SK-N-SH (cell line): ENCODE data around the gene CYBRD1. TPM values are rescaled to one million over a fixed set of nuclear protein-coding genes. Genes with fewer than 3 reads are reported as not detected.

ENCODE experiments used
- CTCF ChIA-PET: fragments of 300-600, 350-600 bp; formaldehyde crosslinking; extraction: SDS; loops from one replicate; lab custom pipeline; 2021; lab: Yijun Ruan, JAX
- POLR2A ChIA-PET: fragments of 350-600 bp; sonication (Branson Sonifier 250); formaldehyde crosslinking; extraction: SDS; loops from one replicate; lab custom pipeline; 2020; ENCODE audit warnings: antibody characterized with exemption, inconsistent platforms; lab: Yijun Ruan, JAX
- DNase-seq: peaks from one replicate; pipeline ENCODE4 v3.0.0; 2012
- H2AFZ ChIP-seq: fragments of 200-600 bp; sonication (generic); 2 replicates; pipeline ENCODE4 v1.8.1; 2016; ENCODE audit warnings: antibody characterized with exemption, mild to moderate bottlenecking, low read depth
- H3F3A ChIP-seq: fragments of 200-600 bp; sonication (generic); replicated peaks from 2 replicates; pipeline ENCODE3; 2016; ENCODE audit warnings: antibody characterized with exemption, mild to moderate bottlenecking; ENCODE audit not compliant: insufficient read depth
- H3K27ac ChIP-seq, 2 experiments: fragments of 200-500 bp in 1 of 2; fragments of 200-600 bp in 1 of 2; sonication (Bioruptor generic) in 1 of 2; sonication (generic), shearing (Covaris generic) in 1 of 2; 2 replicates each; pipeline versions ENCODE4 v1.5.1 to v1.6.1; 2014 to 2016; ENCODE audit warnings: low read depth in 2 of 2, inconsistent platforms in 1 of 2, low read length in 1 of 2, mild to moderate bottlenecking in 1 of 2, mixed read lengths in 1 of 2
- H3K27me3 ChIP-seq: fragments of 200-600 bp; sonication (generic), shearing (Covaris generic); 2 replicates; pipeline ENCODE4 v1.6.1; 2016; ENCODE audit warnings: mixed run types; ENCODE audit not compliant: insufficient read depth
- H3K36me3 ChIP-seq, 2 experiments: fragments of 200-500 bp in 1 of 2; fragments of 200-600 bp in 1 of 2; sonication (Bioruptor generic) in 1 of 2; sonication (generic) in 1 of 2; replicated peaks in 1 of 2; 2 replicates each; pipeline versions ENCODE3 to v1.5.1; 2014 to 2016; ENCODE audit warnings: low read length in 1 of 2, mild to moderate bottlenecking in 1 of 2; ENCODE audit not compliant: insufficient read depth in 2 of 2, control insufficient read depth in 1 of 2
- H3K4me1 ChIP-seq, 2 experiments: fragments of 200-500 bp in 1 of 2; fragments of 200-600 bp in 1 of 2; sonication (Bioruptor generic) in 1 of 2; sonication (generic), shearing (Covaris generic) in 1 of 2; 2 replicates each; pipeline versions ENCODE4 v1.5.1 to v1.6.1; 2014 to 2016; ENCODE audit warnings: low read depth in 1 of 2, low read length in 1 of 2, mixed run types in 1 of 2; ENCODE audit not compliant: insufficient read depth in 2 of 2, control insufficient read depth in 1 of 2
- H3K4me2 ChIP-seq: fragments of 200-600 bp; sonication (generic), shearing (Covaris generic); 2 replicates; pipeline ENCODE4 v1.6.1; 2017; ENCODE audit warnings: mixed run types
- H3K4me3 ChIP-seq, 2 experiments: fragments of 200-500 bp in 1 of 2; fragments of 200-600 bp in 1 of 2; sonication (Bioruptor generic) in 1 of 2; sonication (generic), shearing (Covaris generic) in 1 of 2; 2 replicates each; pipeline versions ENCODE4 v1.5.1 to v1.8.1; 2014 to 2016; ENCODE audit warnings: low read depth in 2 of 2, inconsistent platforms in 1 of 2, low read length in 1 of 2, mild to moderate bottlenecking in 1 of 2, mixed read lengths in 1 of 2, moderate library complexity in 1 of 2
- H3K79me2 ChIP-seq: fragments of 200-600 bp; sonication (generic); 2 replicates; pipeline ENCODE4 v1.8.1; 2017; ENCODE audit warnings: mild to moderate bottlenecking; ENCODE audit not compliant: insufficient read depth
- H3K9ac ChIP-seq: fragments of 200-600 bp; sonication (generic); 2 replicates; pipeline ENCODE4 v1.6.1; 2017; ENCODE audit warnings: mixed run types
- H3K9me2 ChIP-seq: fragments of 200-600 bp; sonication (generic); 2 replicates; pipeline ENCODE4 v1.6.1; 2017; ENCODE audit warnings: mixed run types
- H3K9me3 ChIP-seq: fragments of 200-600 bp; sonication (generic); 2 replicates; pipeline ENCODE4 v1.6.1; 2017; ENCODE audit warnings: mixed run types, mild to moderate bottlenecking, moderate library complexity
- H4K20me1 ChIP-seq: fragments of 200-600 bp; sonication (generic); 2 replicates; pipeline ENCODE4 v1.6.1; 2017; ENCODE audit warnings: mild to moderate bottlenecking, mixed run types; ENCODE audit not compliant: insufficient read depth
- EP300 ChIP-seq, 2 experiments: IDR thresholded peaks; 2 replicates each; pipeline versions ENCODE4 v1.4.0 to v1.6.1; 2012; ENCODE audit warnings: borderline replicate concordance in 1 of 2, low read depth in 1 of 2, low read length in 1 of 2
- FOSL2 ChIP-seq: IDR thresholded peaks from 2 replicates; pipeline ENCODE4 v1.4.0; 2012; ENCODE audit warnings: low read depth, mild to moderate bottlenecking, moderate library complexity, borderline replicate concordance
- MAX ChIP-seq: IDR thresholded peaks from 2 replicates; pipeline ENCODE4 v1.4.0; 2012; ENCODE audit warnings: low read depth
- MEF2A ChIP-seq: IDR thresholded peaks from 2 replicates; pipeline ENCODE4 v1.4.0; 2012; ENCODE audit warnings: low read depth, borderline replicate concordance
- MXI1 ChIP-seq: IDR thresholded peaks from 2 replicates; pipeline ENCODE4 v1.6.1; 2012; ENCODE audit warnings: mild to moderate bottlenecking, low read depth, low read length, improper control_type of control experiment
- NRF1 ChIP-seq: IDR thresholded peaks from 2 replicates; pipeline ENCODE4 v1.6.1; 2012; ENCODE audit warnings: low read depth, mild to moderate bottlenecking, low read length
- RCOR1 ChIP-seq: fragments of 150-350 bp; IDR thresholded peaks from 2 replicates; pipeline ENCODE4 v1.6.1; 2017; ENCODE audit warnings: antibody characterized with exemption, low read length
- SMC3 ChIP-seq: IDR thresholded peaks from 2 replicates; pipeline ENCODE4 v1.6.1; 2012; ENCODE audit warnings: low read depth, low read length, improper control_type of control experiment
- TAF1 ChIP-seq: IDR thresholded peaks from 2 replicates; pipeline ENCODE4 v1.6.1; 2012; ENCODE audit warnings: low read depth, mild to moderate bottlenecking, low read length, moderate library complexity, borderline replicate concordance
- WGBS: methylation state at CpG from one replicate; pipeline ENCODE4 v1.1.6; 2017; ENCODE audit warnings: low lambda C conversion rate; 5-methylcytosine and 5-hydroxymethylcytosine counted together
- polyA plus RNA-seq, 3 experiments: library from polyadenylated mRNA; depleted of rRNA; stranded (reverse); fragments of >200 nt; gene quantifications; 2 replicates each; pipeline ENCODE4 v1.2.3, GENCODE V29; 2012
- TF ChIP-seq, protein P1 (sequence below): fragments of 200-600 bp; sonication (generic); IDR thresholded peaks from 2 replicates; pipeline ENCODE4 v1.6.1; 2017; ENCODE audit warnings: antibody characterized with exemption, mild to moderate bottlenecking, moderate library complexity

The CYBRD1 gene
- polyA plus RNA-seq, 1 of the 3 experiments (the other 2 are of a cell fraction), result 21.1 TPM

GRCh38 chr2:171524018-171524401, 1.7 kb downstream of the CYBRD1 start:
- peak overlapping the region; percentile 90 for H2AFZ ChIP-seq
- DNase-seq, result no peak
- 68% methylated on average over 6 of the region's 6 CpGs for WGBS

DNA sequence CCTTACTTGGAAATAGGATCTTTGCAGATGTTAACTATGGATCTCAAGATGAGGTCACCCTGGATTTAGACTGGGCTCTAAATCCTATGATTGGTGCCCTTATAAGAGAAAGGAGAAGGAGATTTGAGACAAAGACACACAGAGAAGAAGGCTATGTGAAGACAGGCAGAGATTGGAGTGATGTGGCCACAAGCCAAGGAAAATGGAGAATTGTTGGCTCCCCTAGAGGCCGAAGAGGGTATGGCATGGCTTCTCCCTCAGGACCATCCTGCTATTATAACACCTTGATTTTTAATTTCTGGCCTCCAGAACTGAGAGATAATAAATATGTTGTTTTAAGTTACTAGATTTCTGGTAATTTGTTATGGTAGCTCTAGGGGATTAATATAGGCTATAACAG, 7.6 kb downstream of the CYBRD1 start:
- CTCF ChIA-PET, result interaction anchor here (0.9 to 1.5 kb wide), 5 partner anchors 8 to 262 kb away, joined by 3 to 5 read pairs (median 3); partner anchors contain the start of gene CYBRD1
- no peaks in the 10 kb centered on the region for H3K36me3 ChIP-seq
- no peak overlapping the region for H3K4me2 ChIP-seq
- no peak for TF ChIP-seq NRF1
- TF ChIP-seq EP300 (IDR thresholded peaks at IDR 0.05; ENCODE audit: borderline replicate concordance in 1 of 2, low read depth in 1 of 2, low read length in 1 of 2), result no peak
- no peak for TF ChIP-seq SMC3
- TF ChIP-seq FOSL2, result no peak
- TF ChIP-seq MXI1, result no peak
- TF ChIP-seq RCOR1, result no peak
- TF ChIP-seq MEF2A, result no peak
- TF ChIP-seq, protein P1, sequence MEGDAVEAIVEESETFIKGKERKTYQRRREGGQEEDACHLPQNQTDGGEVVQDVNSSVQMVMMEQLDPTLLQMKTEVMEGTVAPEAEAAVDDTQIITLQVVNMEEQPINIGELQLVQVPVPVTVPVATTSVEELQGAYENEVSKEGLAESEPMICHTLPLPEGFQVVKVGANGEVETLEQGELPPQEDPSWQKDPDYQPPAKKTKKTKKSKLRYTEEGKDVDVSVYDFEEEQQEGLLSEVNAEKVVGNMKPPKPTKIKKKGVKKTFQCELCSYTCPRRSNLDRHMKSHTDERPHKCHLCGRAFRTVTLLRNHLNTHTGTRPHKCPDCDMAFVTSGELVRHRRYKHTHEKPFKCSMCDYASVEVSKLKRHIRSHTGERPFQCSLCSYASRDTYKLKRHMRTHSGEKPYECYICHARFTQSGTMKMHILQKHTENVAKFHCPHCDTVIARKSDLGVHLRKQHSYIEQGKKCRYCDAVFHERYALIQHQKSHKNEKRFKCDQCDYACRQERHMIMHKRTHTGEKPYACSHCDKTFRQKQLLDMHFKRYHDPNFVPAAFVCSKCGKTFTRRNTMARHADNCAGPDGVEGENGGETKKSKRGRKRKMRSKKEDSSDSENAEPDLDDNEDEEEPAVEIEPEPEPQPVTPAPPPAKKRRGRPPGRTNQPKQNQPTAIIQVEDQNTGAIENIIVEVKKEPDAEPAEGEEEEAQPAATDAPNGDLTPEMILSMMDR, result peak; percentile 65
- no peaks in the 10 kb centered on the region for H4K20me1 ChIP-seq
- DNase-seq, result no peak
- no peak overlapping the region for H2AFZ ChIP-seq
- peaks cover 0 to 4% of the 10 kb centered on the region in 2 experiments; a peak in 1 of 4 replicates for H3K4me1 ChIP-seq
- no peaks in the 10 kb centered on the region for H3K9me2 ChIP-seq
- POLR2A ChIA-PET, result no interaction called here
- no peak overlapping the region for H3K9ac ChIP-seq
- H3K27ac ChIP-seq, result no peak overlapping the region
- no peaks in the 10 kb centered on the region for H3K27me3 ChIP-seq
- H3K79me2 ChIP-seq, result peaks cover 84% of the 10 kb centered on the region
- no peak overlapping the region for H3K4me3 ChIP-seq
- no peaks in the 10 kb centered on the region for H3K9me3 ChIP-seq
- peaks cover 18% of the 10 kb centered on the region for H3F3A ChIP-seq
- WGBS, result 56% methylated on average over 1 of the region's 1 CpG

More at GRCh38 chr2:171524018-171524401, 1.7 kb downstream of the CYBRD1 start:
- Histone ChIP-seq H4K20me1 (no peaks in the 10 kb centered on the region), H3K9ac (peak overlapping the region; percentile 86), H3K79me2 (peaks cover 60% of the 10 kb centered on the region), H3K9me3 (no peaks in the 10 kb centered on the region), H3K27me3 (no peaks in the 10 kb centered on the region), H3K4me3 (peak overlapping the region; percentile 81 to 93), H3K4me2 (peak overlapping the region; percentile 98), H3K27ac (peak overlapping the region; percentile 72 to 75; a peak in 2 of 4 replicates), H3K4me1 (peaks cover 0 to 15% of the 10 kb centered on the region in 2 experiments; a peak in 2 of 4 replicates), H3K9me2 (no peaks in the 10 kb centered on the region), H3F3A (peaks cover 6% of the 10 kb centered on the region), H3K36me3 (no peaks in the 10 kb centered on the region)
- ChIA-PET CTCF (interaction anchor here (0.9 to 1.2 kb wide), 3 partner anchors 17 to 90 kb away, joined by 3 read pairs; partner anchors contain the start of genes DCAF17 and METTL8), POLR2A (no interaction called here)
- TF ChIP-seq MAX, result no peak
- no peak for TF ChIP-seq SMC3
- TF ChIP-seq TAF1, result no peak
- TF ChIP-seq EP300 (IDR thresholded peaks at IDR 0.05; ENCODE audit: borderline replicate concordance in 1 of 2, low read depth in 1 of 2, low read length in 1 of 2), result no peak
- TF ChIP-seq FOSL2, result no peak
